NCI-H345 (cell line): Measurements from ENCODE around the gene LRMDA.

ENCODE experiments used
- DNase-seq: peaks from one replicate; lab custom pipeline; 2025; lab: John Stamatoyannopoulos, UW

The LRMDA gene

DNA sequence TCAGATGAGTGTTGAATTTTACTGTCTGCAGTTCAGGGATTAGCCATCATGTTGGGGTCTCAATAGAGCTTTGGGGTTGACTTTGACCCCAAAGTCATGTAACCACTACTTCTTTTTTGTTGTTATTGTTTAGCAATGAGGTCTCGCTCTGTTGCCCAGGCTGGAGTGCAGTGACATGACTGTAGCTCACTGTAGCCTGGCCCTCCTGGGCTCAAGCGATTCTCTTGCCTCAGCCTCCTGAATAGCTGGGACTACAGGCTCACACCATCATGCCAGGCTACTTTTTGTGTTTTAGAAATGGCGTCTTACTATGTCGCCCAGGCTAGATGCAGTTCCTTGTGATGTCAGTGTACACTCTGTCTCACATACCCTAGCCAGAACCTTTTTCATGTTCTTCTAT is 598.4 kb downstream of the LRMDA start:
- DNase-seq = no peak

DNA sequence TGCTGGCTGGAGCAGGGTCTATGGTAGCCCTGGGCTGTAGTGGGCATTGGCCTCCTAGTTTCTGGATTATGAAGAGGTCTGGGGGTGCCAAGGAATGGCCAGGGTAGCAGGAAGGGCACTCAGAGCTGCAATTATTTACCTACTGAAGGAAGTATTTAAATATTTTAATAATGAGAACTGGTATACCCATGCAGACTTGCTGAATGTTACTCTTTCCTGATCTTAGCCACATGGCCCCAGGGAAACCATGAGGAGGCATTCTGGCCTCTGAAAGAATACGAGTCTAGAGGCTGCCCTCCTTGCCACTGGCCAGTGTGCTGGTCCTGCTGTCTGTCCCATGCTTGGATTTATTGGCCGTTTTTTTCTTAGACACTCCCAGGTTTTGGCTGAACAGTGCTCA is 599.7 kb downstream of the LRMDA start:
- no peak for DNase-seq

- no peak for DNase-seq
Observed at GRCh38 chr10:76031769-76032699, 600.6 kb downstream of the LRMDA start.

DNA sequence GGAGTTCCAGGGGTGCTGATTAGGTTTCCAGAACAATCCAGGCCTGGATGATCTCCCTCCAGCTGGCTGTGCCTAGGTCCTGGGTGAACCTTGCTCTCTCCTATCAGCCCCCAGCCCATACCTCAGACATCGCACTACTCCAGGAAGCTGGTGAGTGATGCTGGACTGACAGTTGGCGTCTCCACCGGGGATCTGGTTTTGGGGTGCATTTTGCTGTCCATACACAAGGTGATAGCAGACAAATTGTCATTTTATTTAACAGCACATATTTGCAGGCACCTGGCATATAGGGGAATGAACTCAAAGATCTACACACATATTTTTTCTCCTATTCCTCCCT is 601.2 kb downstream of the LRMDA start:
- DNase-seq = no peak

GRCh38 chr10:76033457-76034196 is 602.2 kb downstream of the LRMDA start:
- no peak for DNase-seq

- peak; percentile 54 for DNase-seq
Observed at GRCh38 chr10:76034353-76035205, 603.2 kb downstream of the LRMDA start.

DNA sequence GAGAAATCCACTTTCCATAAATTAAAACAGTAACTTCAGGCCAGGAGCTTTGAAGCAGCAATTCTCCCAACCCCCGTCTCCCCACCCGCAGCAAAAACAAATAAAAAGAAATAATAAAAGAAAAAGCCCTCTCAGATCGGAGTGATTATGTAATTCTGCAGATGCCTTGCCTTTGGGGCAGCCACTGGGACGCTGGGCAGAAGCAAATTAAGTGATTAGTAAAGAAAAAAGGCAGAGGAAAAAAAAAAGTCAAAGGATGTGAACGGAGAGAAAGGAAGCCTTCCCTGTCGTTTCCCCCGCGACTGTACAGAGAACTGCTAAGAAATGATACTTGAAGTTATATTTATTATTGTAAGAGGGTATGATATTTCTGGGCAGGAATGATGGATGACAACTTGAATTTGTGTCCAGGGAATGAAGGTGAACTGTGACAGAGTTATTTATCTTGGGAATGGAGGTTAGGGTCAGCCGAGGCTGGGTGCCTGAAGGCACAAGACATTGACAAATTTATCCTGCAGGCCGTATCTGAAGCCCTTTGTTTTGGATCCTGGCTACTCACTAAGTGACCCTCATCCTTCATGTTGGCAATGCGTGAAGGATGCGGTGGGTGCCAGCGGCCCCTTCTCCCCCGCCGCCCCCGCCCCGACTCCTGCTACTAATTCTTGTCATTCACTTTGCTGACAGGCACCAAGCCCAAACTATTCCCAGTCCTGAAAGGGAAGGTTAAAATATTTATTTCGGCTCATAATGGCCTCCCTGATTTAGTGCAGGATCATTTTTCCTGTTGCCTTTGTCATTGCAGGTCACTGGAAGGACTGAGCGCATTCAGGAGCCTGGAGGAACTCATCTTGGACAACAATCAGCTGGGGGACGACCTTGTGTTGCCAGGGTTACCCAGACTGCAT is 604.0 kb downstream of the LRMDA start:
- no peak for DNase-seq

GRCh38 chr10:76036111-76036940 is 604.9 kb downstream of the LRMDA start:
- DNase-seq = peak; percentile 54

GRCh38 chr10:76036962-76037361 is 605.5 kb downstream of the LRMDA start:
- DNase-seq = no peak

- no peak for DNase-seq
Observed at GRCh38 chr10:76037531-76038155, 606.2 kb downstream of the LRMDA start.

- no peak for DNase-seq
Observed at GRCh38 chr10:76038696-76039095, 607.3 kb downstream of the LRMDA start.

DNA sequence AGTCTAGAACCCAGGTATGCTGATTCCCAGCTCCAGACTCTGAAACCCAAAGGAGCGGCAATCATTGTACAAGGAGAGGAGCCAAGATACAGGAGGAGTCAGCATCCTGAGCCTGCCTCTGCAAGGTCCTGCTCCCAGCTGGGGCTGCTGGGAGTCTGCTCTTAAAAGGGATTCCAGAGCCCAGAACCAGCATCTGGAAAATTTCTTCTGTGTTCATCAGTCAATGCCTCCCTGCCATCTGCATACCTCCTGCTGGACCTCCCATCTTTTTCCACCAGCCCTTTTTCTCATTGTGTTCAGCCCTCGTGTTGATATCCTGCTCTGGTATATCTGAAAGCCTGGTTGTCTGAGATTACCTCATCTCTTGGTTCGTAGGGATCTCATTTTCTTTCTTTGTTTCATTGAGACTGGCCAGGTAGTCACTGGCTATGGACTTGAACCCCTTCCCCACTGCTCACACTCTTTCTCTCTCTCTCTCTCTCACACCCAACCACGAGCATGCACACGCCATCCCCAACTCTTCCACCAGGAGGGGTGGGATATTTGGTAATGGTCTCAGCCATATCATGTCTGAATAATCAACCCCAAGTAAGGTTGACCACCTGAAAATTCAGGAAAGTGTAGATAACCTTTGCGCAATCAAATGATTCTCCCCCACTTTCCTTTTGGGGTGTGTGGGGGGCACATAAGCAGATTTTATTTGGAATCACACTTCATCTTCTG is 608.8 kb downstream of the LRMDA start:
- no peak for DNase-seq

- no peak for DNase-seq
Observed at GRCh38 chr10:76040830-76041220, 609.4 kb downstream of the LRMDA start.

- no peak for DNase-seq
Observed at GRCh38 chr10:76041551-76041950, 610.1 kb downstream of the LRMDA start.

DNA sequence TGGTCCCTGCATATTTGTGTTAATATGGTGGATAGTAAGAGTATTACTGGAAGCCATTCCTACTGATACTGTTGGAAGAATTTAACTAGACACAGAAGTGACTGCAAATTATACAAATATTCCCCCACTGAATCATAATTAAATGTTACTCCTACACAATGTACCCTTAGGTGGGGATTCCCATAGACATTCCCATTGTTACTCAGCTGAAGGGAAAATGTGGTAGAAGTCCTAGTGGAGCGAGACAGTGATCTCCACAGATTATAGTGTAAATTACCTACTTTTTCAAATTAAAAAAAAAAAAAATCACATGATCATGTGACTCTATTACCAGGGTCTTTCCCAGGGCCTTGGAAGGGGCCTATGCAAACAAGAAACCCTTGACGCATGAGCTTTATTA is 611.8 kb downstream of the LRMDA start:
- DNase-seq = no peak

DNA sequence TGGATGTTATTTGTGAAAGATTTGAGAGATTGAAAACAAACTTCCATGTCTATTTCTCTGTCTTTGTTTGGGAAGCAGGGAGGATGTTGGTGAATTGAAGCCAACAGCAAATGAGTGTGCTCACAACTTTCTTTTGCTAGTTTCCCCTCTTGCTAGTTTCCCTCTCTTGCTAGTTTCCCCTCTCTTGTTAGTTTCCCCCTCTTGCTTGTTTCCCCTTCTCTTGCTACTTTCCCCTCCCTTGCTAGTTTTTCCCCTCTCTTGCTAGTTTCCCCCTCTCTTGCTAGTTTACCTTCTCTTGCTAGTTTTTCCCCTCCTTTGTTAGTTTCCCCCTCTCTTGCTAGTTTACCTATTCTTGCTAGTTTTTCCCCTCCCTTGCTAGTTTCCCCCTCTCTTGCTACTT is 613.3 kb downstream of the LRMDA start:
- DNase-seq = no peak

DNA sequence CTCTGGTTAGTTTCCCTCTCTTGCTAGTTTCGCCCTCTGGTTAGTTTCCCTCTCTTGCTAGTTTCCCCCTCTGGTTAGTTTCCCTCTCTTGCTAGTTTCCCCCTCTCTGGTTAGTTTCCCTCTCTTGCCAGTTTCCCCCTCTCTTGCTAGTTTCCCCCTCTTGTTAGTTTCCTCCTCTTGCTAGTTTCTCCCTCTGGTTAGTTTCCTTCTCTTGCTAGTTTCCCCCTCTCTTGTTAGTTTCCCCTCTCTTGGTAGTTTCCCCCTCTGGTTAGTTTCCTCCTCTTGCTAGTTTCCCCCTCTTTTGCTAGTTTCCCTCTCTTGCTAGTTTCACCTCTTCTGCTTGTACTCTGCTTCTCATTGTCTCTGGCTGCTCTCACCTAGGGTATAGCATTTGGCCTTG is 613.8 kb downstream of the LRMDA start:
- no peak for DNase-seq

- no peak for DNase-seq
Observed at GRCh38 chr10:76047521-76047920, 616.1 kb downstream of the LRMDA start.

DNA sequence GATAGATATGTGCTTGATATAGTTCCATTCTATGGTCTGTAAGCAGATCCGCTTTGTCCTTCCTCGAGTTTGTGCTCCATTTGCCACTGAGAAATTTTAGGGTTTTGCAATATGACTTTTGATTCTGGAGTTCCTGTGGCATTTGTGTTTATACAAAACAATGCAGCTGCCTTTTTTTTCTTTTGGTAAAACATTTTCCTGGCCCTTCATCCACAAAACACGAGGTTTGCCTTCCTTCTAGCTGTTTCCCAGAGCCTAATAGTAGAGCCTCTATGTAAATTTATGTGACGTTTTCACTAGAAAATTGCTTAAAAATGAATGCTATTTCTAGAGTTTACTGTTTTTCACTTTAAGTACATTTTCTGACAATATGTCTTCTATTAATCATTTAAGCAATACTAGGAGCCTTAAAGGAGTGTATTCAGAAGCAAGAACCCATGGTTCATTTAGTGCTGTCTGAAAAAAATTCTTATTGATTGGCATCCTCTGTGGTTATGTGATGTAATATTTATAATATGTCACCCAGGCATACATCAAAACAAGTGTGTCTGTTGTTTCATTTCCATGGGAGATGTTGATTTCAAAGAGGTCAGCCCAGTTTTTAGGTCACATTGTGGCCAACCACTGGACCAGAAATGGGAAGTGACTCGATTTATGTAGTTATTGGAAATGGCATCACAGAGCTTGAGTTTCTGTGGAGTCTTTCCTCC is 618.3 kb downstream of the LRMDA start:
- no peak for DNase-seq
